ENCODE results near the gene TAF1C.

- TF ChIP-seq CTCF (IDR thresholded peaks at IDR 0.05) (no peak), POLR2A (IDR thresholded peaks at IDR 0.05) (no peak)
Observed at GRCh38 chr16:84212631-84213030, 25.8 kb upstream of the TAF1C start.
